ENCODE data around the gene SNX33.
"Not testable (repeated sequence)": the region's sequence is repeated elsewhere in the genome, so short reads cannot be mapped to it uniquely, and the experiment has no call there.

The SNX33 gene

GRCh38 chr15:75683646-75684312 lies 36.1 kb downstream of the SNX33 start:
- not testable (repeated sequence) for H3K27ac ChIP-seq (ENCODE audit: low read depth, low read length); H3K9ac ChIP-seq (ENCODE audit: low read length in 5 of 5); H3K4me3 ChIP-seq (ENCODE audit: low read depth in 1 of 5, low read length in 5 of 5); H3K9me3 ChIP-seq (ENCODE audit: control insufficient read depth in 5 of 5, low read length in 5 of 5); H3K27me3 ChIP-seq (ENCODE audit: control insufficient read depth in 5 of 5, insufficient read depth in 4 of 5, low read length in 5 of 5); H3K4me1 ChIP-seq (ENCODE audit: control insufficient read depth in 5 of 5, insufficient read depth in 5 of 5, low read length in 5 of 5)
- peaks cover 0 to 67% (median 40%) of the 10 kb centered on the region in 5 donors for H3K36me3 ChIP-seq (ENCODE audit: control insufficient read depth in 5 of 5, insufficient read depth in 5 of 5, low read length in 5 of 5)

GRCh38 chr15:75684648-75685047 lies 36.9 kb downstream of the SNX33 start:
- peaks cover 0 to 3% (median 0%) of the 10 kb centered on the region in 5 donors for H3K27me3 ChIP-seq (ENCODE audit: control insufficient read depth in 5 of 5, insufficient read depth in 4 of 5, low read length in 5 of 5)
- peaks cover 2 to 10% (median 4%) of the 10 kb centered on the region in 5 donors for H3K4me1 ChIP-seq (ENCODE audit: control insufficient read depth in 5 of 5, insufficient read depth in 5 of 5, low read length in 5 of 5)
- H3K36me3 ChIP-seq (ENCODE audit: control insufficient read depth in 5 of 5, insufficient read depth in 5 of 5, low read length in 5 of 5), result peaks cover 0 to 72% (median 47%) of the 10 kb centered on the region in 5 donors
- H3K27ac ChIP-seq (ENCODE audit: low read depth, low read length), result no peak overlapping the region
- no peak overlapping the region for H3K9ac ChIP-seq (ENCODE audit: low read length in 5 of 5)
- no peaks in the 10 kb centered on the region for H3K9me3 ChIP-seq (ENCODE audit: control insufficient read depth in 5 of 5, low read length in 5 of 5)
- H3K4me3 ChIP-seq (ENCODE audit: low read depth in 1 of 5, low read length in 5 of 5), result no peak overlapping the region

GRCh38 chr15:75685195-75685594 lies 37.5 kb downstream of the SNX33 start:
- H3K4me1 ChIP-seq (ENCODE audit: control insufficient read depth in 5 of 5, insufficient read depth in 5 of 5, low read length in 5 of 5), result peaks cover 2 to 10% (median 4%) of the 10 kb centered on the region in 5 donors
- no peak overlapping the region for H3K27ac ChIP-seq (ENCODE audit: low read depth, low read length)
- H3K27me3 ChIP-seq (ENCODE audit: control insufficient read depth in 5 of 5, insufficient read depth in 4 of 5, low read length in 5 of 5), result peaks cover 0 to 3% (median 0%) of the 10 kb centered on the region in 5 donors
- no peak overlapping the region for H3K9ac ChIP-seq (ENCODE audit: low read length in 5 of 5)
- H3K9me3 ChIP-seq (ENCODE audit: control insufficient read depth in 5 of 5, low read length in 5 of 5), result no peaks in the 10 kb centered on the region
- H3K4me3 ChIP-seq (ENCODE audit: low read depth in 1 of 5, low read length in 5 of 5), result no peak overlapping the region
- H3K36me3 ChIP-seq (ENCODE audit: control insufficient read depth in 5 of 5, insufficient read depth in 5 of 5, low read length in 5 of 5), result peaks cover 0 to 76% (median 50%) of the 10 kb centered on the region in 5 donors

GRCh38 chr15:75686212-75686642 lies 38.5 kb downstream of the SNX33 start:
- not testable (repeated sequence) for H3K27ac ChIP-seq (ENCODE audit: low read depth, low read length); H3K27me3 ChIP-seq (ENCODE audit: control insufficient read depth in 5 of 5, insufficient read depth in 4 of 5, low read length in 5 of 5); H3K9me3 ChIP-seq (ENCODE audit: control insufficient read depth in 5 of 5, low read length in 5 of 5); H3K9ac ChIP-seq (ENCODE audit: low read length in 5 of 5); H3K4me1 ChIP-seq (ENCODE audit: control insufficient read depth in 5 of 5, insufficient read depth in 5 of 5, low read length in 5 of 5); H3K4me3 ChIP-seq (ENCODE audit: low read depth in 1 of 5, low read length in 5 of 5)
- peaks cover 0 to 75% (median 51%) of the 10 kb centered on the region in 5 donors for H3K36me3 ChIP-seq (ENCODE audit: control insufficient read depth in 5 of 5, insufficient read depth in 5 of 5, low read length in 5 of 5)

- H3K4me3 ChIP-seq (ENCODE audit: low read depth in 1 of 5, low read length in 5 of 5), result no peak overlapping the region
- peaks cover 0 to 10% (median 4%) of the 10 kb centered on the region in 5 donors for H3K4me1 ChIP-seq (ENCODE audit: control insufficient read depth in 5 of 5, insufficient read depth in 5 of 5, low read length in 5 of 5)
- H3K9ac ChIP-seq (ENCODE audit: low read length in 5 of 5), result no peak overlapping the region
- H3K27me3 ChIP-seq (ENCODE audit: control insufficient read depth in 5 of 5, insufficient read depth in 4 of 5, low read length in 5 of 5), result peaks cover 0 to 3% (median 0%) of the 10 kb centered on the region in 5 donors
- no peak overlapping the region for H3K27ac ChIP-seq (ENCODE audit: low read depth, low read length)
- H3K9me3 ChIP-seq (ENCODE audit: control insufficient read depth in 5 of 5, low read length in 5 of 5), result no peaks in the 10 kb centered on the region
- peaks cover 0 to 65% (median 47%) of the 10 kb centered on the region in 5 donors for H3K36me3 ChIP-seq (ENCODE audit: control insufficient read depth in 5 of 5, insufficient read depth in 5 of 5, low read length in 5 of 5)
Measured at GRCh38 chr15:75687486-75688277, 40.0 kb downstream of the SNX33 start.

- Histone ChIP-seq H3K4me1 (ENCODE audit: control insufficient read depth in 5 of 5, insufficient read depth in 5 of 5, low read length in 5 of 5) (peaks cover 0 to 11% (median 6%) of the 10 kb centered on the region in 5 donors), H3K9me3 (ENCODE audit: control insufficient read depth in 5 of 5, low read length in 5 of 5) (no peaks in the 10 kb centered on the region), H3K27me3 (ENCODE audit: control insufficient read depth in 5 of 5, insufficient read depth in 4 of 5, low read length in 5 of 5) (peaks cover 0 to 3% (median 0%) of the 10 kb centered on the region in 5 donors), H3K4me3 (ENCODE audit: low read depth in 1 of 5, low read length in 5 of 5) (no peak overlapping the region), H3K9ac (ENCODE audit: low read length in 5 of 5) (no peak overlapping the region), H3K27ac (ENCODE audit: low read depth, low read length) (no peak overlapping the region), H3K36me3 (ENCODE audit: control insufficient read depth in 5 of 5, insufficient read depth in 5 of 5, low read length in 5 of 5) (peaks cover 0 to 62% (median 47%) of the 10 kb centered on the region in 5 donors)
Measured at GRCh38 chr15:75688278-75688557, 40.5 kb downstream of the SNX33 start.

GRCh38 chr15:75688831-75689230 lies 41.1 kb downstream of the SNX33 start:
- H3K4me3 ChIP-seq (ENCODE audit: low read depth in 1 of 5, low read length in 5 of 5), result no peak overlapping the region
- peaks cover 0 to 3% (median 0%) of the 10 kb centered on the region in 5 donors for H3K27me3 ChIP-seq (ENCODE audit: control insufficient read depth in 5 of 5, insufficient read depth in 4 of 5, low read length in 5 of 5)
- H3K9me3 ChIP-seq (ENCODE audit: control insufficient read depth in 5 of 5, low read length in 5 of 5), result no peaks in the 10 kb centered on the region
- no peak overlapping the region for H3K9ac ChIP-seq (ENCODE audit: low read length in 5 of 5)
- peaks cover 0 to 62% (median 47%) of the 10 kb centered on the region in 5 donors for H3K36me3 ChIP-seq (ENCODE audit: control insufficient read depth in 5 of 5, insufficient read depth in 5 of 5, low read length in 5 of 5)
- no peak overlapping the region for H3K27ac ChIP-seq (ENCODE audit: low read depth, low read length)
- H3K4me1 ChIP-seq (ENCODE audit: control insufficient read depth in 5 of 5, insufficient read depth in 5 of 5, low read length in 5 of 5), result peaks cover 3 to 12% (median 7%) of the 10 kb centered on the region in 5 donors

GRCh38 chr15:75689429-75689828 lies 41.7 kb downstream of the SNX33 start:
- not testable (repeated sequence) for H3K9me3 ChIP-seq (ENCODE audit: control insufficient read depth in 5 of 5, low read length in 5 of 5); H3K4me3 ChIP-seq (ENCODE audit: low read depth in 1 of 5, low read length in 5 of 5); H3K27me3 ChIP-seq (ENCODE audit: control insufficient read depth in 5 of 5, insufficient read depth in 4 of 5, low read length in 5 of 5); H3K27ac ChIP-seq (ENCODE audit: low read depth, low read length); H3K9ac ChIP-seq (ENCODE audit: low read length in 5 of 5)
- H3K36me3 ChIP-seq (ENCODE audit: control insufficient read depth in 5 of 5, insufficient read depth in 5 of 5, low read length in 5 of 5), result peaks cover 0 to 57% (median 44%) of the 10 kb centered on the region in 5 donors
- H3K4me1 ChIP-seq (ENCODE audit: control insufficient read depth in 5 of 5, insufficient read depth in 5 of 5, low read length in 5 of 5), result peaks cover 8 to 15% (median 13%) of the 10 kb centered on the region in 5 donors

GRCh38 chr15:75692311-75692710 lies 44.6 kb downstream of the SNX33 start:
- Histone ChIP-seq H3K4me1 (ENCODE audit: control insufficient read depth in 5 of 5, insufficient read depth in 5 of 5, low read length in 5 of 5) (peaks cover 8 to 31% (median 27%) of the 10 kb centered on the region in 5 donors), H3K27me3 (ENCODE audit: control insufficient read depth in 5 of 5, insufficient read depth in 4 of 5, low read length in 5 of 5) (peaks cover 0 to 12% (median 4%) of the 10 kb centered on the region in 5 donors), H3K36me3 (ENCODE audit: control insufficient read depth in 5 of 5, insufficient read depth in 5 of 5, low read length in 5 of 5) (peaks cover 0 to 40% (median 31%) of the 10 kb centered on the region in 5 donors)
- not testable (repeated sequence) for H3K9ac ChIP-seq (ENCODE audit: low read length in 5 of 5); H3K9me3 ChIP-seq (ENCODE audit: control insufficient read depth in 5 of 5, low read length in 5 of 5); H3K27ac ChIP-seq (ENCODE audit: low read depth, low read length); H3K4me3 ChIP-seq (ENCODE audit: low read depth in 1 of 5, low read length in 5 of 5)

GRCh38 chr15:75693028-75693427 lies 45.3 kb downstream of the SNX33 start:
- H3K4me1 ChIP-seq (ENCODE audit: control insufficient read depth in 5 of 5, insufficient read depth in 5 of 5, low read length in 5 of 5), result peaks cover 8 to 35% (median 28%) of the 10 kb centered on the region in 5 donors
- peak overlapping the region; percentile 69 for H3K27ac ChIP-seq (ENCODE audit: low read depth, low read length)

More at GRCh38 chr15:75693028-75693427, 45.3 kb downstream of the SNX33 start:
- H3K9ac ChIP-seq (ENCODE audit: low read length in 5 of 5); H3K4me3 ChIP-seq (ENCODE audit: low read depth in 1 of 5, low read length in 5 of 5); H3K9me3 ChIP-seq (ENCODE audit: control insufficient read depth in 5 of 5, low read length in 5 of 5): not testable (repeated sequence)
- Histone ChIP-seq H3K36me3 (ENCODE audit: control insufficient read depth in 5 of 5, insufficient read depth in 5 of 5, low read length in 5 of 5) (peaks cover 0 to 33% (median 24%) of the 10 kb centered on the region in 5 donors), H3K27me3 (ENCODE audit: control insufficient read depth in 5 of 5, insufficient read depth in 4 of 5, low read length in 5 of 5) (peaks cover 0 to 13% (median 4%) of the 10 kb centered on the region in 5 donors)

Measured in subcutaneous abdominal adipose tissue (tissue), 5 donors.